C4-2B (cell line): Measurements from ENCODE around the gene DBR1.

Source experiments
- CTCF ChIP-seq: fragments of 450-650 bp; conservative IDR thresholded peaks from 2 replicates; pipeline ENCODE4 v1.5.1; 2017; ENCODE audit warnings: mild to moderate bottlenecking
- ZFX ChIP-seq: fragments of 450-650 bp; IDR thresholded peaks from 2 replicates; pipeline ENCODE4 v1.6.1; 2017

- TF ChIP-seq CTCF (no peak), ZFX (no peak)
These were observed 49.9 kb downstream of the DBR1 start for GRCh38 chr3:138124706-138125355.
